Measurements from ENCODE around the gene TDRD6. TPM values are rescaled to one million over a fixed set of nuclear protein-coding genes. Genes with fewer than 3 reads are reported as not detected.

The TDRD6 gene
- polyA plus RNA-seq, 1 of the 3 experiments (the other 2 are of a cell fraction) = not detected

DNA sequence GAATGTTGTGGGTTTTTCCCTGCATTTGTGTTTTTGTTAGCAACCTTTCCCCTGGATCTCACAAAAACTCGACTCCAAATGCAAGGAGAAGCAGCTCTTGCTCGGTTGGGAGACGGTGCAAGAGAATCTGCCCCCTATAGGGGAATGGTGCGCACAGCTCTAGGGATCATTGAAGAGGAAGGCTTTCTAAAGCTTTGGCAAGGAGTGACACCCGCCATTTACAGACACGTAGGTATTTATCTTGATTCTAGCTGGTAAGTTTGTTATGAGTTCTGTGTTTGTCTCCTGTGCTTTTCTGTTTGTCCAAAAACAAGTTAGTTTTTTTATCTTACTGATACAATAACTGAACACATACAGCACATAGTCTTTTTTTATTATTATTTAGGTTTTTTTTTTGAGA is 31.9 kb upstream of the TDRD6 start:
- Histone ChIP-seq H3K79me2 (ENCODE audit: insufficient read depth) (no peaks in the 10 kb centered on the region), H3K36me3 (replicated peaks in 1 of 2; ENCODE audit: control insufficient read depth in 1 of 2, insufficient read depth in 2 of 2, low read length in 1 of 2) (no peaks in the 10 kb centered on the region), H3F3A (replicated peaks; ENCODE audit: insufficient read depth) (no peaks in the 10 kb centered on the region), H3K27me3 (ENCODE audit: insufficient read depth) (no peaks in the 10 kb centered on the region), H3K27ac (ENCODE audit: low read depth in 2 of 2, low read length in 1 of 2) (no peak overlapping the region), H3K4me2 (no peak overlapping the region), H3K4me3 (ENCODE audit: low read depth in 2 of 2, low read length in 1 of 2) (no peak overlapping the region), H4K20me1 (ENCODE audit: insufficient read depth) (no peaks in the 10 kb centered on the region), H2AFZ (ENCODE audit: low read depth) (no peak overlapping the region), H3K9ac (no peak overlapping the region), H3K9me2 (no peaks in the 10 kb centered on the region), H3K9me3 (peaks cover 7% of the 10 kb centered on the region; the same call in 1 of the 2 replicates), H3K4me1 (ENCODE audit: control insufficient read depth in 1 of 2, insufficient read depth in 2 of 2, low read depth in 1 of 2, low read length in 1 of 2) (peaks cover 0 to 3% of the 10 kb centered on the region in 2 experiments; a peak in 2 of 4 replicates)
- peak; percentile 34 for DNase-seq
- ChIA-PET CTCF (interaction anchor here (1.1 to 1.3 kb wide), 4 partner anchors 8 to 28 kb away, joined by 3 to 4 read pairs (median 4); no protein-coding TSS in a partner anchor), POLR2A (no interaction called here)
- TF ChIP-seq, protein P1, sequence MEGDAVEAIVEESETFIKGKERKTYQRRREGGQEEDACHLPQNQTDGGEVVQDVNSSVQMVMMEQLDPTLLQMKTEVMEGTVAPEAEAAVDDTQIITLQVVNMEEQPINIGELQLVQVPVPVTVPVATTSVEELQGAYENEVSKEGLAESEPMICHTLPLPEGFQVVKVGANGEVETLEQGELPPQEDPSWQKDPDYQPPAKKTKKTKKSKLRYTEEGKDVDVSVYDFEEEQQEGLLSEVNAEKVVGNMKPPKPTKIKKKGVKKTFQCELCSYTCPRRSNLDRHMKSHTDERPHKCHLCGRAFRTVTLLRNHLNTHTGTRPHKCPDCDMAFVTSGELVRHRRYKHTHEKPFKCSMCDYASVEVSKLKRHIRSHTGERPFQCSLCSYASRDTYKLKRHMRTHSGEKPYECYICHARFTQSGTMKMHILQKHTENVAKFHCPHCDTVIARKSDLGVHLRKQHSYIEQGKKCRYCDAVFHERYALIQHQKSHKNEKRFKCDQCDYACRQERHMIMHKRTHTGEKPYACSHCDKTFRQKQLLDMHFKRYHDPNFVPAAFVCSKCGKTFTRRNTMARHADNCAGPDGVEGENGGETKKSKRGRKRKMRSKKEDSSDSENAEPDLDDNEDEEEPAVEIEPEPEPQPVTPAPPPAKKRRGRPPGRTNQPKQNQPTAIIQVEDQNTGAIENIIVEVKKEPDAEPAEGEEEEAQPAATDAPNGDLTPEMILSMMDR (IDR thresholded peaks at IDR 0.05) = peak; percentile 31; the same call in 1 of the 2 replicates
- TF ChIP-seq, protein P2, sequence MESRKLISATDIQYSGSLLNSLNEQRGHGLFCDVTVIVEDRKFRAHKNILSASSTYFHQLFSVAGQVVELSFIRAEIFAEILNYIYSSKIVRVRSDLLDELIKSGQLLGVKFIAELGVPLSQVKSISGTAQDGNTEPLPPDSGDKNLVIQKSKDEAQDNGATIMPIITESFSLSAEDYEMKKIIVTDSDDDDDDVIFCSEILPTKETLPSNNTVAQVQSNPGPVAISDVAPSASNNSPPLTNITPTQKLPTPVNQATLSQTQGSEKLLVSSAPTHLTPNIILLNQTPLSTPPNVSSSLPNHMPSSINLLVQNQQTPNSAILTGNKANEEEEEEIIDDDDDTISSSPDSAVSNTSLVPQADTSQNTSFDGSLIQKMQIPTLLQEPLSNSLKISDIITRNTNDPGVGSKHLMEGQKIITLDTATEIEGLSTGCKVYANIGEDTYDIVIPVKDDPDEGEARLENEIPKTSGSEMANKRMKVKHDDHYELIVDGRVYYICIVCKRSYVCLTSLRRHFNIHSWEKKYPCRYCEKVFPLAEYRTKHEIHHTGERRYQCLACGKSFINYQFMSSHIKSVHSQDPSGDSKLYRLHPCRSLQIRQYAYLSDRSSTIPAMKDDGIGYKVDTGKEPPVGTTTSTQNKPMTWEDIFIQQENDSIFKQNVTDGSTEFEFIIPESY (IDR thresholded peaks at IDR 0.05; ENCODE audit: borderline replicate concordance, low read depth) = no peak
- TF ChIP-seq MEF2A (IDR thresholded peaks at IDR 0.05; ENCODE audit: borderline replicate concordance, low read depth) = no peak
- WGBS (ENCODE audit: low lambda C conversion rate) = 58% methylated on average over 6 of the region's 6 CpGs

DNA sequence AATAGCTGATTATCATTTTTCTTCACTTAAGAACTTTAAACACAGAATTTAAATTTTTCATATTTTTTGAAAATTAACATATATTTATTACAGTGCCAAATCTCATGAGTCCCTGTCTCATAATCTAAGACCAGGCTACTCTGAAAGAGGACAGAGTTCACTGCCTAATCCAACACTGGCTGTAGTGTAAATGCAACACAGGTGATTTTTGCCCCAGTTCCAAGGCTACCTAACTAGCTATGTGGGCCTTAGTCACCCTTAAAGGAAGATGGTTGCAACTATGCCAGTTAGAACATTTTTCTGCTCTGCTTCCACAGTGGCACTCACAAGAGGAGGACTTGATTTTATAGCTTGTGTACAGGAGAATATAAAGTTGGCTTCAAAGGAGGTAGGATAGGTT is 30.0 kb upstream of the TDRD6 start:
- Histone ChIP-seq H3K27me3 (ENCODE audit: insufficient read depth) (no peaks in the 10 kb centered on the region), H3F3A (replicated peaks; ENCODE audit: insufficient read depth) (no peaks in the 10 kb centered on the region), H3K4me2 (no peak overlapping the region), H3K9ac (no peak overlapping the region), H3K4me1 (ENCODE audit: control insufficient read depth in 1 of 2, insufficient read depth in 2 of 2, low read depth in 1 of 2, low read length in 1 of 2) (no peaks in the 10 kb centered on the region; a peak in 1 of 4 replicates), H3K9me2 (no peaks in the 10 kb centered on the region), H2AFZ (ENCODE audit: low read depth) (no peak overlapping the region), H3K36me3 (replicated peaks in 1 of 2; ENCODE audit: control insufficient read depth in 1 of 2, insufficient read depth in 2 of 2, low read length in 1 of 2) (no peaks in the 10 kb centered on the region), H3K4me3 (ENCODE audit: low read depth in 2 of 2, low read length in 1 of 2) (no peak overlapping the region), H4K20me1 (ENCODE audit: insufficient read depth) (no peaks in the 10 kb centered on the region), H3K79me2 (ENCODE audit: insufficient read depth) (no peaks in the 10 kb centered on the region), H3K27ac (ENCODE audit: low read depth in 2 of 2, low read length in 1 of 2) (no peak overlapping the region), H3K9me3 (no peaks in the 10 kb centered on the region)
- ChIA-PET POLR2A (no interaction called here), CTCF (interaction anchor here (0.9 to 1.4 kb wide), 2 partner anchors 13 to 20 kb away, joined by 3 read pairs; no protein-coding TSS in a partner anchor)
- no peak for DNase-seq
- TF ChIP-seq RFX5 (IDR thresholded peaks at IDR 0.05; ENCODE audit: low read length) = no peak
- TF ChIP-seq TCF12 (IDR thresholded peaks at IDR 0.05) = no peak
- no peak for TF ChIP-seq JUND (IDR thresholded peaks at IDR 0.05)
- TF ChIP-seq RAD21 (IDR thresholded peaks at IDR 0.05; ENCODE audit: low read length) = no peak
- TF ChIP-seq, protein P3, sequence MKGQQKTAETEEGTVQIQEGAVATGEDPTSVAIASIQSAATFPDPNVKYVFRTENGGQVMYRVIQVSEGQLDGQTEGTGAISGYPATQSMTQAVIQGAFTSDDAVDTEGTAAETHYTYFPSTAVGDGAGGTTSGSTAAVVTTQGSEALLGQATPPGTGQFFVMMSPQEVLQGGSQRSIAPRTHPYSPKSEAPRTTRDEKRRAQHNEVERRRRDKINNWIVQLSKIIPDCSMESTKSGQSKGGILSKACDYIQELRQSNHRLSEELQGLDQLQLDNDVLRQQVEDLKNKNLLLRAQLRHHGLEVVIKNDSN (IDR thresholded peaks at IDR 0.05; ENCODE audit: borderline replicate concordance, low read depth) = no peak
- TF ChIP-seq SMC3 (IDR thresholded peaks at IDR 0.05; ENCODE audit: low read depth, low read length) = no peak
- TF ChIP-seq, protein P1 (IDR thresholded peaks at IDR 0.05) = no peak
- no peak for TF ChIP-seq POLR2AphosphoS5 (IDR thresholded peaks at IDR 0.05; ENCODE audit: low read depth, low read length)
- TF ChIP-seq MEF2A (IDR thresholded peaks at IDR 0.05; ENCODE audit: borderline replicate concordance, low read depth) = no peak
- no peak for TF ChIP-seq PBX3 (IDR thresholded peaks at IDR 0.05)
- no peak for TF ChIP-seq FOXM1 (IDR thresholded peaks at IDR 0.05; ENCODE audit: low read depth)
- no peak for TF ChIP-seq CHD2 (IDR thresholded peaks at IDR 0.05; ENCODE audit: low read length, partially characterized antibody)
- no peak for TF ChIP-seq ELF1 (IDR thresholded peaks at IDR 0.05)
- no peak for TF ChIP-seq USF2 (IDR thresholded peaks at IDR 0.05; ENCODE audit: borderline replicate concordance, low read depth, low read length)
- TF ChIP-seq NFIC (IDR thresholded peaks at IDR 0.05; ENCODE audit: borderline replicate concordance) = no peak
- TF ChIP-seq GABPA (IDR thresholded peaks at IDR 0.05; ENCODE audit: low read depth) = no peak
- TF ChIP-seq EP300 (IDR thresholded peaks at IDR 0.05; ENCODE audit: borderline replicate concordance in 1 of 2, low read depth in 1 of 2, low read length in 1 of 2) = no peak
- no peak for TF ChIP-seq SIN3A (IDR thresholded peaks at IDR 0.05; ENCODE audit: borderline replicate concordance, low read depth, low read length)
- no peak for TF ChIP-seq FOXJ3 (CRISPR knock-in tag; IDR thresholded peaks at IDR 0.05)

All from SK-N-SH (cell line).